ENCODE measurements around the gene RGL1.

Gene RGL1

DNA sequence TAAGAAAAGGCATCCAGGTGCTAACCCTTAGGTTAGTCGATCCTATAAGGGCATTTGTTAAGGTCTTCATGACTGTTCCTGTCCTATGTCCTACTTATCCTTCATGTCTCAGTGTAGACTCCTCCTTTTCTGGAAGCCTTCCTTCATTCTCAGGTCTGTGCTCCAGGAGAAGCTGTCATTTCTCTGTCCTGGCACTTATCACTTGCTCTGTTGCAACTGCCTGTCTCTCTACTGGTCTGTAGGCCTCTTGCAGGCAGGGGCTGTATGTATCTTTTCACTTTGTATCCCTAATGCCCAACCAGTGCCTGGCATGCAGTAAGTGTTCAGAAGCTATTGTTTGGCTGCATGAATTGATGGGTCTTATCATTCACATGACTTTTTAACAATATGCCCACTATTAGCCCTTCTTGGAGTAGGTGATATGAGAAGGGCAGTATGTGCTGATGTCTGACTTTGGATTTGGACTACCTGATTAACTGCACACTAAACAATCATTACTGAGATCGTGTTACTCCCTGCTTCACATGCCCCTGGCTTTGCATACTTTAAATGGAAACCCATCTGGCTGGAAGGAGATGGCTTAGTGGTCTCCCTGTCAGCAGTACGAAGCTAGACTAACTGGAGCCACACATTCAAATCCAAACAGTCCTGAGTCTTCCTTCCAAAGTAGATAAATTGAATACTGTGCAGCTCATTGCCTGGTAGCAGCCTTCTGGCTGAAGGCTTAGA, 88.8 kb downstream of the RGL1 start:
- DNase-seq = no peak

DNA sequence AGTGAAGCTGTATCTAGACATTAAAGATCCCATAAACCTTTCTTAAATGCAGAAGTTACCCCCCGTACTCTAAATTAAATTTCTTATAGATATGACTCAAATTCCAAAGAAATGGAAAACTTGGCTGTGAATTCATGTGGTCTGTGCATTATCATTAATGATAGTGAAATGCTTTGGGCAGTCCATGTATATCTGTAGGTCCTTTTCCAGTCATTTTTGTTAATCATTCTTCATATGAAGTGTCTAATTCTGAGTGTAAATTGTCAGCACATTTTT, 89.3 kb downstream of the RGL1 start:
- no peak for DNase-seq

DNA sequence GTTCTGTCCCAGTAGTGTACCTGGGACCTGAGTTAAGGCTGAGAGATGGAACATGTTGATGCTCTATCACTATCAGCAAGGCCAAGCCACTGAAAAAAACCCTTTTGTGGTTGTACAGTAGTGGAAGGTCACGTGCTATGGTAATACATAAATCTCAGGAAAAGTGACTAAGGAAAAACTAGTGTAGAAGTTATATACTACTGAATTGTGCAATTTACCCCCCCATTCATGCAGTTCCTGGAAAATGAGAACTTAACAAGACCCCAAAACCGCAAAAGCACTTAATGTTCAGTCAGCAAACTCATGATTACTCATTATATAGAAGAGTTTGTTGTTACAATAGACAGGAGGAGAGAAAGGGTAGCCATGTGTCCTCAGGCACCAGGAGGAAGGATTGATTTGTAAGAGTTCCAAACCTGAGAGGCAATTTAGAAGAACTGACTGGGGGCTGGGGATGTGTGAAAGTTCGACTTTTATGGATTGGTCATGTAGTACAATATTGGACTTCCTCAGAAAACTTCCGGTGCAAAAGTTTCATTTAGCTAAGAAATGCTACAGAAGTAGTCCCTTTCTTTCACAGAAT, 91.6 kb downstream of the RGL1 start:
- DNase-seq = no peak

DNA sequence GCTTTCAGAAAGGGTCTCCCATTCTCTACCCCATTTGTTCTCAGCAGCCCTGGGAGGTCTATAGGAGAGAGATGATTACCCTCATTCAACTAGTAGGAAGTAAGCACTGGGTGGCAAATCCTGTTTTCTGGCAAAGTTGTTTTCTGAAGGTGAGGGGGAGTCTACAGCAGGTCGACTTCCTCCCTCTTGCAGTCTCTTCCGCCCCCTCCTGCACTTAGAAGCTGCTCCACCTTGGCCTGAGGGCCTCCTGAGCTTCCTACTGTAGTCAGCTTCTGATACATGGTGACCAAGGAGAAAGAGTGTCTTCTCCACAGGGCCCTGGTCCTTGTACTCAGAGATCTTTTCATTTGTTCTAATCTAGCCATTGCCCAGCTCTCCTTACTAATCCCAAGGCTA, 93.1 kb downstream of the RGL1 start:
- DNase-seq = no peak

DNA sequence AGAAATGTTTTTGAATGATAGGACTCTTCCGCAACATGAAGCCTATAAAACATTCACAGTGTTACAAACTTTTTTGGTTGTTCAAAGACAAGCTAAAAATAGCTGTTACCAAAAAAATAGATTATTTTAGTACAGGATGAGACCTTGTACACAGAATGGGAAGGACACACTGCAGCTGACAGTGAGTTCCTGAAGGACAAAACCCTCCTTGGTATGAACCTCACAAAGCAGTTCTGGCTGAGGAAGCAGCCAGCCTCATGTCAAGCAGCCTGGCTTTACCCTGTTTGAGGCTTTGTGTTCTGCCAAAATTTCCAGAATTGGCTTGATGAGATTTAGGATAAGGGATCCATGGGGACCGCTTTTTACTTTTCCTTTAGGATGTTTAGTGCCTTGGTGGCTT, 93.7 kb downstream of the RGL1 start:
- no peak for DNase-seq

DNA sequence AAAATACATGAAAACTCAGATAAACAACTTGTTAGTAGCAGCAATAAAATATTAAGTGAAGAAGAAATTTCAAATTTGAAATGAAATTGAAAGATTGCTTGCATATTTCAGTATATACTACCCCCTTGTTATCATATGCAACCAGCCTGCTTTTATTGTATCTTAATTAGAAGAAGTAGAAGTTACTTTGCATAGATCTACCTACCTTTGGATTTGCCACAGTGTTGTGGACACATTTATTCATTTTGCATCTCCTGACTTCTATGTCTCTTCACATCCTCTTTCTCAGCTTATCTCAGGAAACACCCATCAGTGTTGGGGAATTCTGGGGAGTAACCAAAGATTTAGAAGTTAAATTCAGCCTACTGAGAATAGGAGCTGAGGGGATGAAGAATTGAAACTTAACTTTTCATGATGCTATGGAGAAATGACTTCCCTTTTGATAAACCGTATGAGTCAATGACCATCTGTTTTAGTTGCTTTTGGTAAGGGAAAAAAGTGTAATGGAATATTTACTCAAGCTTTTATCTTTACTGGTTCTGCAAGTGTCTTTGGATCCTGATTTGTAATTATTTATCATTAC, 96.9 kb downstream of the RGL1 start:
- DNase-seq = no peak

DNA sequence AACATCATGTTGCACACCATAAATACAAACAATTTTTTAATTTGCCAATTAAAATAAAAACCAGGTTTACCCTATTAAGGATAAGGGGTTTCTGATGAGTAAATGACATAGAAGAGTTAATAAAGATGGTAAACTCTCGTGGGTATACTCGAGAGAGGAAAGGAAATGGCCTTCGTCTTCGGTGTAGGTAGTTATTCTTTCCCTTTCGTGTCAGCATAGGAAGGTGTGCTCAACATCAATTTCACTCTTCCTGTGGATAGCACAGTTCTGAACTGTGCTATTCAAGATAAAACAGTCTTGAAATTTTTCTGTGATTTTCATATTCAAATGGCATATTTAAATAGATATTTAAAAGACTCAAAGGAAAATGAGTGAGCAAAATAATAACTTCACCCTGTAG, 98.2 kb downstream of the RGL1 start:
- DNase-seq = no peak

DNA sequence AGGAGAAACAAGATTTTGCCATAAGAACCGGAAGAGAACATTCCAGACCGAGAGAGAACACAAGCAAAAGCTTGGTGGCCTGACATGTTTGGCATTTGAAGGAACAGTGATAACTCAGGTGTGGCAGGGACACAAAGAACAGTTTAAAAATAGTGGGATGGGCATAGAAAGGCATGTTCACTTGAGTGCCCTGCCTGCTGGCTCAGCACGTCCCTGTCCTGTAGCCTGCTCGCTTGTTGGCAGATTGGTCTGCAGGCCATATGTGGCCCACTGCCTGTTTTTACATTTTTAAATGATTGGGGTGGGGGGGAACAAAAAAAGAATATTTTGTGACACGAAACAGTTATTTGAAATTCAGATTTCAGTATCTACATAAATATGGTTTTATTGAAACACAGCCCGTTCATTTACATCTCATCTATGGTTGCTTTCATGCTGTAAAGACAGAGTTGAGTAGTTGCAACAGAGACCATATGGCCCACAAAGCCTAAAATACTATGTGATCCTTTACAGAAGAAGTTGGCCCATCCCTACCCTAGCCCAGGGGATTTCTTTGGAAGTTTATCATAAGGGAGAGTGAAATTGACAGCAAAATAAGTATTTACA, 100.7 kb downstream of the RGL1 start:
- DNase-seq = no peak

DNA sequence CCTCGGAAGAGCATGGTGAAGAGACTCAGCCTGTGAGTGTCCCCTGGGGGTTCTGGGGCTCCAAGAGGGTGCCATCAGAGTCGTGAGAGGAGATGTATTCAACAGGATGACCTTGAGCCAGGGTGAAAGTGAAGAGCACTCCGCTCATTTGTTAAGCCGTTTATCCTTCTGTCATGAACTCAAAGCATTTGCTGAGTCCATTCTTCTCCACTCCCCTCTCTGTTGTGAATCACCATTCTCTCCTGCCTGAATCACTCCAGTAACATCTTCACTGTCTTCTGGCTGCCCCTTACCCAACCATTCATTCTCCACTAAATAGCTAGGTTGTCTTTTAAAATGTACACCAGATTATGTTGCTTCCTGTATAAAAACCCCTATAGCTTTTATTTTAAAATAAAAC, 102.2 kb downstream of the RGL1 start:
- no peak for DNase-seq

DNA sequence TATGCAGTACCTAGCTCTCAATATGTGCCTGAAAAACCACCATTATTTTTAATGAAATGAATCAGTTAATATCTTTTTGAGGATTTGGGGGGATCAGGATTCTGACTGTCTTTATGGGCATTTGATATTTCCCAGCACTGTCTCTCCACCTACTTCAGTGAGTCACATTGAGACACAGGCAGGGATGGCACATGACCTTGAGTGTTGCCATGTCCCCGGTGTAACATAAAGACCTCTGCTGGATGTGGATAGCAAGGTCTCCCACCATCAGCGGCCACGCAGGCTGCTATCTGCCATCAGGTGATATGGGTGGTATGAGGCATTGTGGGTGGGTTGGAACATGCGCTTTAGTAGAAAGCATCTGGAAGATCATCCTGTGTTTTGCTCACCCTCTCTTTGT, 103.2 kb downstream of the RGL1 start:
- no peak for DNase-seq

DNA sequence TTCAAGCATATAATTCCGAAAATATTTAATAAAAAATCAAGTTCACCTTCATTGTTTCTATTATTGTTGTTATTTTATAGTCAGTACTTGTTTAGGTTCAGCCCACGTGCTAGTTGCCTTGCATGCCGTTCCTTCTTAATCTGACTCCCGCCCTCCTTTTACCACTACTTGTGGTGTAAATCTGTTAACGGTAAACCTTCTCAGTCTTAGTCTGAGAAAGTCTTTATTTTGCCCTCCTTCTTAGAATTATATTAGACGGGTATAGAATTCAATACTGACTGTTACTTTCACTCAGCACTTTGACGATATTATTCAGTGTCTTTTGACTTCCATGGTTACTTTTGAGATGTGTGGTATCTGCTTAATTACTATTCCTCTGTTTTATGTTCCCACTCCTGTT, 104.8 kb downstream of the RGL1 start:
- no peak for DNase-seq

DNA sequence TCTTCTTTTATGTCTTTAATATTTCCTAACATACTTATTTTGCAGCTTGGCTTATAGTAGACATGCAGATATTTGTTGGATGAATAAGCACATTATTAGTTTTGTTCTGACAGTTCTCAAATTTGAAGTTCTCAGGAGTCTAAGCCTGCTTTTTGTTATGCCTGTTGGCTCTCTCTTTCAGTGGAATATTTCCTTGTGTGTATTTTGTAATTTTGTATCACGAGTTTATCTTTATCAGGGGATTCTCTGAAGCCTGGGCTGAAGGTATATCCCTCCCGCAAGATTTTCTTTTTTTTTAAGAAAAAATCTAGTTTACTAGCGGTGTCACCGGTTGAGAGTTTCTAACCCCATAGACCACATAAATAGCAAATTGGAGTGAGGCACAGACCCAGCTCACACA, 105.9 kb downstream of the RGL1 start:
- no peak for DNase-seq

DNA sequence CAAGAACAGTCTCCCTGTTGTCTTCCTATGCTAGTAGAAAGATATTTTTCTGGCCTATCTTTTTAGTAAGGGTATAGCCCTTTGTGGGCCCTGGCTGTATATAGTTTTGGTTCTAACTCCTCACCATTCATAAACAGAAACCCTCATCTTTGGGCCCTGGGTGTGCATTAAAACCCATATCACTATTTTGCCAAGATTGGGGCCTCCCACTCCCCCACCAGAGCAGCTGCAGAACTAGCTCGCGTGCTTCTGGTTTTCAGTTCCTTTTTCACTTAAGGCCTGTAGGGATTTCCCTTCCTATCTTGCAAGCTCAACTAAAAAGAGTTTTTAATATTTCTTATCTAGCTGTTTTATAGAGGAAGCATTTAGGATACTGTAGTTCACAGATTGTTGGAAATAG, 106.4 kb downstream of the RGL1 start:
- no peak for DNase-seq

DNA sequence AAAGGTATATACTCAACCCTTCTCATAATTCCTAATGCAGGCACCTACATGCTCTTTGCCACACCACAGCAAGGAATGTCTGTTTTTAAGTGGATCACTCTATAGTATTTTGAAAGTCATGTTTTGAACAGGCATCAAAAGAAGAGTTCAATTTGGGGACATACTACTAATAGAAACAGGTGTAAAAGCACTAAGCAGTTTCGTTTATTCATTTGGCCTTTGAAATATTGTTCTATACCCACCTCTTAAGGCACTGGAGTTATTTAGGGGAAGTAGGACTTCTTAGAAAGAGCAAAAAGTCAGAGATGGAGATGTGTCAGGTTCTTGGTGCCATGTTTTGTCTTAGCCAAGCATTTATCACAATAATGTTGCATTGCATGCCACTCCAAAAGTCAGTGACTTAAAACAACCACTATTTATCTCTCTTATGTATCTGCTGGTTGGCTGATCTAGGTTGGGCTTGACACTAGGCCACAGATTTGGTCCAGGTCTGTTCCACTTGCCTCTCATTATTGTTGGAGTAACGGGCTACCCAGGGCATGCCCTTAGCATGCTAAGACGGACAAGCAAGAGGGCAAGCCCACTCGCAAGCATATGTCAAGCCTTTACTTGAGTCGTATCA, 107.5 kb downstream of the RGL1 start:
- no peak for DNase-seq

DNA sequence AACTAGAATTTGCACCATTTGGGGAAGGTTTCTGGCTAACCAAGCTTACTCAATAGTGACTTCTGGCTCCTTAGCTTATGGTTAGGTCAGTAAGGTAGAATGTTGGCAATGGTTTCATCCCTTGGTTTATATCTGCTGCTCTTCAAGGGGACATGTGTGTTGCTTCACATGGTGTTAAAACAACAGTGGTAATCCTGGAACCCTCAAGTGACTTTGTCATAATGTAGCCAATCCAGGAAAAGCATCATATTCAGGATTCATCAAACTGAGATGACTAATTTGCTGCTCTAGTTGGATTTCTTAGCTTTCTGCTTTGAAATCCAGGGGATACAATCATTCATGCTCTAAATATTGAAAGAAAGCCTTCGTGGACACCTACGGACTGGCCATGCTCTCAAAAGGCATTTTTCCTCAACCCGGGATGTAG, 108.7 kb downstream of the RGL1 start:
- DNase-seq = no peak

DNA sequence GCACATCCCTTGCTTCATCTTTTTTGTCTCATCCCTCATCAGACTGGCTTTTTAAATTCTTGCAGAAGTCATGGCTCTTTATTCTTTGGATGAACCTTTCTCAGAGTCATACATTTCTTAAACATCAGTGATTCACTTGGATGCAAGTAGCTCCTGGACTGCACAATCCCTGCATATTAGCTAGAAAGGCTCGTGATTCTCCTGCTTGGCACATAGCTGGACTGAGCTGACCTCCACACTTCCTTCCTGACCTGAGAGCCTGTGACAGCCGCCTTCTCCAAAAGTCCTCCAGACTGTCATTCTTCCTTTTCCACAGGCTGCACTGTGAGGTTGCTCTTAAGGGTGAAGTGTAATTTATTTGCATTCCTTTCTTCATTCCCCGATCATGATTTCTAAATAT, 109.4 kb downstream of the RGL1 start:
- DNase-seq = no peak

DNA sequence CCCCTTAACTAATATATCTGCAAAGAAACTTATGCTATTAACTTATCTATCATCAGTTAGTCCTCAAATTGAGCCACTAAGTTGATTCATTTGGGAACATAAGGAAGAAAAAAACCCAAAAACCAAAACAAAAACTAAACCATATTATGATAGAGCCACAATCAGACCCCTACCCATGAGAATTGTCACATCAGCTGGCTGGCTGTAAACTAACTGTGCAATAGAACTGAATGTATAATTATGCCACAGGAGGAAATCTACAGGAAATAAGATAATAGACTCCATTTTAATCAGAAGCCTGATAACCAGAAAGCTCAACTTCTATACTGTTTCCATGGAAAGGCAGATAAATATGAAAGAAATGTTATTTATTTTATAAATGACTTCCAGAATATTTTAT, 110.0 kb downstream of the RGL1 start:
- DNase-seq = no peak

DNA sequence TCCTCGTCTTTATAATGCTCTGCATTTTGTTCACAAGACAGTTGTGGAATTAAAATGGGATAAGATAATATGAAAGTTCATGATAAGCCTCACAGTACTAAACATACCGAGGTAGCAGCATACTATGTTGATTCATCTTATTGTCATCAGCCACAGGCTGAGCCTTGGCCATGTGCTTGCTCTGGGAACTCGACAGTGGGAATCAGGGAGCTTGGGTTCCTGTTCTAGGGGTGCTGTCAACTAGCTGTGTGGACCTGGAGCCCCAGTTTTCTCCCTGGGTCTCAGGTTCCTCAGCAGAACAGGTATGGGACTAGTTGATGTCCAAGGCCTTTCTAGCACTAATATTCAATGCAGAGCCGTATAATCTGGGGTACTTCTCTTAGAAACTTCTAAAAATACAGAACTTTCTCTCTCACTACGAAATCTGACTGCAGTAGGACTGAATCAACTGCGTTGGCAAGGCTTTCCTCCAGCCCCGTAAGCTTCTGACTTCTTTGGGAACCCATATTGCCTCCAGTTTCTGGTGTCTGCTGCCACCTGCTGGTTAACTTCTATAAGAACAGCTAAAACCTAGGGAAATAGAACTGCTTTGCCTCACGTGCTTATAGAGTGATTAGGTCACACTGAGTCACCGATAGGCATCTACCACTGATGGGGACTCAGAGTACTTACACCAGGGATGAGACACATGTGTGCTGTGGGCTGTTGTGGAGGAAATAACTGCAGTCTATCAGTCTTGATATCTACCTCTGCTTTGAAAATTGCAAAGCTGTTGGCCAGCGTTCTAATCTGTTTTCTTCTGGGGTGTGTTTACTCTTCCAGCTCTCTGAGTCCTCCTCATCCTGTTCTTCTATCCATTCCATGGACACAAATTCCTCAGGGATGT, 110.9 kb downstream of the RGL1 start:
- DNase-seq = peak; percentile 29 to 82 (median 46)

DNA sequence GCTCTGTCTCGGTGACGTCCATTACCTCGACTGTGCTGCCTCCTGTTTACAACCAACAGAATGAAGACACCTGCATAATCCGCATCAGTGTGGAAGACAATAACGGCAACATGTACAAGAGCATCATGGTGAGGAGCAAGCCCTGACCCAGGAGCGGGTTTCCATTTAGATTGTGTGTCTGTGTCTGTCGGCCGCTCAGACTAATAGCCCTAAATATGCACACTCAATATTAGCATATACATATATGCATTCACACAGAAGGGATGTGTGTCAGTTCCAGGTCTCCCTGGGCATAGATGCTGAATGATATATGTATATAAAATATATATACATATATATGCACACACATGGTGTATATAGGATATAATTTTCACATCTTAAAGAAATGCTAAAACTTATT, 111.7 kb downstream of the RGL1 start:
- DNase-seq = no peak

DNA sequence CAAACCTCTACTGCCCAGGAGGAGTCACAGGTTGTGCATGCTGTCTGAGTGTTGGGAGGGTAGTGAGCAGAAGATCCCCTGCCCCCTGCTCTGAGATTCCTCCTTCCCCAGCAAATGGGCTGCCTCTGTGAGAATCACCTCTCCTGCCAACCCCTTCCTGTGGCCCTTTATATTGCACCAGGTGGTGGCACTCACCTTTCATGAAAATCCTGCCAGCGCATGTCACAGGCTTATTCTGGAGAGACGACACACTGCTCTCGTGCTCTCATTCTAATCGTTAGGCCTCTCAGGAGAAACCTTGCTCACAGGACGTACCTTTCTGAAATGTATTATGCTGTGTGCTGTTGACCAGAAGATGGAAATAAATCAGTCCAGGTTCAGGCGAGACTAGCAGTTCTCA, 113.7 kb downstream of the RGL1 start:
- no peak for DNase-seq

DNA sequence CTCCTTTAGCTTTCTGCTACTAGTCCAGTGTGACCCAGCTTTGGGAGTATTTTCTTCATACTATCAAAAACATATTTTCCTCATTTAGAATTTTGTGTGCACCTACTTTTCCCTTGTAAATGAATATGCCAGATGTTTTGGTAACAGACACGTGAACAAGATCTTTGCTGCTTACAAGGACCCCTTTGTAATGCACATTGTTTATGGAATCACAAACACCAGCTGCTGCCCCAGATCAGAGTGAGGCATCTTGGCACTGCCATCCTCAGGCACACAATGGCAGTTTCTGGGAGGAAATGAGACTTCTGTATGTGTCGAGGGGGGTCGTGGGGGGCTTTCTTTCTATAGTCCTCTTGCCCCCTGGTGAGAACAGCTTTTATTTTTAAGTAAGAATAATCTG, 115.7 kb downstream of the RGL1 start:
- no peak for DNase-seq

DNA sequence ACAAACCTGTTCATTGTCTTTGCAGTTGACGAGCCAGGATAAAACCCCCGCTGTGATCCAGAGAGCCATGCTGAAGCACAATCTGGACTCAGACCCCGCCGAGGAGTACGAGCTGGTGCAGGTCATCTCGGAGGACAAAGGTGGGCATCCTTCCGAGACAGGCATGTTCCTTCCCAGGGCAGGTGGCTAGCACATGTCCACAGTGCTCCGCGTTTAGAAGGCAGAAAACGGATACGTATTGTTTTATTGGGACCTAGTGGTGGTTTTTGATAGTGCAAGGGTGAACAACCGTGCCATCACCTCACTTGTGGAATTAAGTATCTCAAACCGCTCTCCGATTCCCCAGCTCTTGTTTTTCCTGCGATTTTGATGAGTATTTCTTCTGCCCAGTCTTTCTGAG, 117.3 kb downstream of the RGL1 start:
- DNase-seq = no peak

DNA sequence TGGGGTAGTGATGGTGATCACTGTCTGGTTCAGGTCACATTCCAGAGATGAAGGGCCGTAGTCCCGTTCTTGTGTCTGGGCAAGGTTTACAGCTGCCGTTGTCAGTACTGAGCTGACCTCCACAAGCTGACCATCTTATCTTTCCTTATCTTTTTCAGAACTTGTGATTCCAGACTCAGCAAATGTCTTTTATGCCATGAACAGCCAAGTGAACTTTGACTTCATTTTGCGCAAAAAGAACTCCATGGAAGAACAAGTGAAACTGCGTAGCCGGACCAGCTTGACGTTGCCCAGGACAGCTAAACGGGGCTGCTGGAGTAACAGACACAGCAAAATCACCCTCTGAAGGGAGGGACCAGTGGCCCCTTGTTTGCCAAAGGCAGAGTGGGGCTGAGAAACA, 121.0 kb downstream of the RGL1 start:
- DNase-seq = no peak

All from stimulated activated naive CD4-positive, alpha-beta T cell (primary cell).